Midbrain (tissue), 1 donor: Measurements from ENCODE around the gene L1CAM.

Experiments used
- DNase-seq: peaks from one replicate; lab custom pipeline; 2025; lab: John Stamatoyannopoulos, UW

Gene L1CAM

DNA sequence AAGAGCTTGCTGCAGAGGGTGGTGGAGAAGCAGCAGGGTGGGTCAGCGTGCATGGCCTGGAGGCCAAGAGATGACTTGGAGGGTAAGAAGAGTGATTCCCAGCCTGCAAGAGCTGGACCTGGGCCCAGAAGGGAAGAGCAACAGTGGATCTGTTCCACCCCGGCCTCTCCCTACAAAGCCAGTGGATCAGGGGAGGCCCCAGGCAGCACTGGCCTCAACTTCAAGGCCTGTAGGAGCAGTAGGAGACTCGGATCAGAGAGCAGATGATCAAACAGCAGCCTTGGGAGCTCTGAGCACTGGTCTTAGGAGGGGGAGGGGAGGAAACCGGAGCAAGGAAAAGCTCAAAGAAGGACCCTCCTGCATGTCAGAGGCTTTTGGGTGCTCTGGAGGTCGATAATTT lies 7.6 kb downstream of the L1CAM start:
- no peak for DNase-seq

DNA sequence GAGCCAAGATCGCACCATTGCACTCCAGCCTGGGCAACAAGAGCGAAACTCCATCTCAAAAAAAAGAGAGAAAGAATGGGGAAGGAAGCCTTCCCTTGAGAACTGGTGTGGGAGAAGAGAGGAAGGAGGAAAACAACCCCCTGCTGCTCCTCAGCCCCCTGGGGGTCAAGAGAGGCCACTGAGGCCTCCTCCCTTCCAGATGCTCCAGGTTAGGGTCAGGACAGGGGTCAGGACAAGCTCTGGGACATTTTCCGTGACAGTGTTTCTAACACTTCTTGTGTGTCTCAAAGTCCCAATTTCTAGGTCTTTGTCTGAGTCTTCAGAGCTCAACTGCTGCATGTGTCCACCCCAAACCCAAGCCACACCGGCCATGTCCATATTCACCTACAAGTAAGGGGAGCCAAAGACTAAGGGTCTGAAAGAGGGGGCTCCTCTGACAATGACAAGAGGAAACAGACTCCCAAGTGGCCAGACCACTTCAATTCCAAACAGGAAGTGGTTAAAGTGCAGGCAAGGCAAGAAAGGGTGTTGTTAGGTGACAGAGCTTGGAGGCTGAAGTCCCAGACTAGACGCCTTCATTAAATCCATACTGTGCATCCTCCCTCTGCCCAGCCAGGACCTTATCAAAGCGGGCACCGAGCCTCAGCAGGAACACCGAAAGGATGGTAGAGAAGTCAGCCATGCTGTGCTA lies 8.3 kb downstream of the L1CAM start:
- DNase-seq: no peak

DNA sequence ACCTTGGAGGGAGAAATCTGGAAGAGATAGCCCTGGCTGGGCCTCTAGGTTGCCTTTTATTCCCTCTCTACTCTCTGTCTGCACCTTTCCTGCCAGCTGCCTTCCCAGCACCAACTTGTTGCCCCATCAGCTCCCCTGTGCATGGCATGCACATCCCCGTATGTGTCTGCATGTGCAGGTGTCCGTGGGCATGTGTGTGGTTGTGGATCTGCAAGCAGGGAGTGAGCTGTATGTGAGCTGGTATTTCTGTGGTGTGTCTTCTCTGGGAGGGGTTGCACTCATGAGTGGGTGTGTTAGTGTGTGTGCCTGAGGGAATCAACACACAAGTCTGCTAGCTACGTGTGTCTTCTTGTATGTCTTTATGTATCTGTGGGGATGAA lies 9.9 kb downstream of the L1CAM start:
- DNase-seq: no peak

DNA sequence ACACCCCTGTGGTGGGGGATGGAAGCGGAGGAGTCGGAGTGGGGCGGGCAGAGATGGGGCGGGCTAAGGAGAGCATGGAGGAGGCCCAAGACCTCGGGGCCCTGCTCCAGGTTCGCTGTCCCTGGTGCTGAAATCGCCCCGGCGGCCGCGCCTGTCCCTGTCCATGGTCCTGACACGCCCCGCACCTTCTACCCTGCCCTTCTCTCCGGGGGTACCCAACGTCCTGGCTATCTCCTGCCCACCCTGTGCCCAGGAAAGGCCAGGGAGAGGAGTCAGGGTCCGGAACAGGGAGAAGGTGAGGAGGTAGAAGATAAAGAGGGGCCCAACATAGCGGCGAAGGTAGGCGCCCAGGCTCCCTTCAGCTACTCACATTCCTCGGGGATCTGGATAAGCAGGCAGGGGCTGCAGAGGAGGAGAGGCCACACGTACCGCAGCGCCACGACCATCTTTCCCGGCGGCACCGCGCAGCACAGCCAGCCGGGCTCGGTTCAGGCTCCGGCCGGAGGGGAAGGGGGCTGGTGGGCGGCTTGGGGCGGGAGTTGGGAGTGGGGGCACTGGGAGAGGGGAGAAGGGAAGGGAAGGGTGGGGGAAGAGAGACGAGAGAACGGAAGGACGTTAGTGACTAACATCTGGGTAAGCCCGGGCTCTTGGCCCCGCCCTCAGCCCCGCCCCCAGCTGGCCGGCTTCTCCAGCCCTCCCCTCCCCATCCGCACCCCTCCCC lies 10.4 kb downstream of the L1CAM start:
- DNase-seq: peak; percentile 51

DNA sequence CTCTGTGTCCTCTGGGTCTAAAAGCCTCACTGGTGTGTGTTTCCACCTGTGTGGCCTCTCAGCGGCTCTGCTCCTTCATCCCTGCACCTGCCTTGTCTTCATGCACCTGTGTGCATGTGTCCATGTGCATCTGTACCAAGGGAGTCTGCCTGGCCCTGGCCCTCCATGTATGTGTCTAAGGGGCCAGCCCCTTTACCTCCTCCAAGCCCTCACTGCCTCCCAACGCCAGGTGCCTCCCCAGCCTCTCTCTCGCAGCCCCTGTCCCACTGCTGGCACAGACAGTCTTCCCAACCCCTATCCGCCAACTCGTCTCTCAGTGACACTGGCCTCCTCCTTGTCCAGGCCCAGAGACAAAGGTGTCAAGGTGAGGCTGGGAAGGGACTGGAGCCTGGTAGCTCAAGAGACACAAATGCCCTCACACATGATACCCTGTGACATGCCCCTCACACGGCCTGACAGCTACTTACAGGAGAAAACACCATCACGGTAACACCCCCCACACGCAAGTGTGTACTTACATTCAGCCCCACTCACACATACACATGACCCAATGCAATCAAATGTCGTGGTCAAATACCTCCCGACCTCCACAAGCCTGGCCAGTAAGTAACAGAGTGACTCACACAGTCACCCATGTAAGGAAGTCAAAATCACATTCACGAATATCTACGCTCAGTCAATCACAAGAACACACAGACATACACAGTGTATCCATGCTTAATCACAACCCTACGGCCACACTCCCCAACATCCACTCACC lies 11.4 kb downstream of the L1CAM start:
- DNase-seq: no peak

DNA sequence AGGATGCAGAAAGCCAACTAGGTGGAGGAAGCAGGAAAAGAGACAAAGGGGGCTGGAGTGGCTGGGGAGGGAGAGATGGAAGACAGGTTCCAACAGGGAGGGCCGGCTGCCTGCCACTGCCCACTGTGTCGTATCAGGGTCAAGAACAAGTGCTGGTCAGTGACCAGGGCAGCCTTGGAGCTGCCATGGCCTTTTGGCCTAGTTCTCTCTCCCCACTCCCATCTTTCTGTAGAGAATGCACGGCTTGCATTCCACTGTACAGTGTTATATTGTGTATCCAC lies 11.9 kb downstream of the L1CAM start:
- DNase-seq: no peak

DNA sequence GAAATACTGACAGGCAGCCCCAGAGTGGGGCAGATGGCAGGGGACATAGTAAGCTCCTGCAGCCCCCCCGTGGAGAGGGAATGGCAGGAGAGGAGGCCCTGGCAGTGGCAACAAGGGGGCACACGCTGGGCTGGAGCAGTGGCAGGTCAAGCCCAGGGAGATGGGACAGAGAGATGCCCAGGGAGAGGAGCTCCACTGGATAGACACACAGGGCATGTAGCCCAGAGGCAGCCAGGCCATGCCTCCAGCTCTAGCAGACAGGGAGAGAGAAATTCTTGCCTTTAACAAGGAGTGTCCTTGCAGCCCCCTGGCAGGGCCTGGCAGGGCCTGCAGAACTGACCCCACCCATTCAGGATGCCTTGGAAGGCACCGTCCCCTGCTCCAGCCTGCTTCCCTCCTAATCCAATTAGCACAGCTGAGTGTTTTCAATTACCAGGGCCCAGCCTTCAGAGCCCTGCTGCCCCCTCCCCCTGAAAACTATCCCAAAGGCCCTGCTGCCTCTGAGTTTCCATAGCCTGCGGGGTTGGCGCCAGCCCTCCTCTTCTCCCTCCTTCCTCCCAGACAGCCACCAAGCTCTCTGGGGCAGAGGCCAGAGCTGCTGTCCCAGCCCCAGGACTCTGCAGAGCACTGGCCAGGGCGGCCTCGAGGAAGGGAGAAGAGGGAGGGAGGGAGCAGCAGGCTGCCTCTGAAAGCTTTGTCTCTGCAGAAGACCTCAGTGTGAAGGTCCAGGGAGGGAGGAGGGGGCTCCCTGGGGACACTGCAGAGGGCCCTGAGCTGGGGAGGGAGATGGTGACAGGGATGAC lies 12.5 kb downstream of the L1CAM start:
- DNase-seq: peak; percentile 24

DNA sequence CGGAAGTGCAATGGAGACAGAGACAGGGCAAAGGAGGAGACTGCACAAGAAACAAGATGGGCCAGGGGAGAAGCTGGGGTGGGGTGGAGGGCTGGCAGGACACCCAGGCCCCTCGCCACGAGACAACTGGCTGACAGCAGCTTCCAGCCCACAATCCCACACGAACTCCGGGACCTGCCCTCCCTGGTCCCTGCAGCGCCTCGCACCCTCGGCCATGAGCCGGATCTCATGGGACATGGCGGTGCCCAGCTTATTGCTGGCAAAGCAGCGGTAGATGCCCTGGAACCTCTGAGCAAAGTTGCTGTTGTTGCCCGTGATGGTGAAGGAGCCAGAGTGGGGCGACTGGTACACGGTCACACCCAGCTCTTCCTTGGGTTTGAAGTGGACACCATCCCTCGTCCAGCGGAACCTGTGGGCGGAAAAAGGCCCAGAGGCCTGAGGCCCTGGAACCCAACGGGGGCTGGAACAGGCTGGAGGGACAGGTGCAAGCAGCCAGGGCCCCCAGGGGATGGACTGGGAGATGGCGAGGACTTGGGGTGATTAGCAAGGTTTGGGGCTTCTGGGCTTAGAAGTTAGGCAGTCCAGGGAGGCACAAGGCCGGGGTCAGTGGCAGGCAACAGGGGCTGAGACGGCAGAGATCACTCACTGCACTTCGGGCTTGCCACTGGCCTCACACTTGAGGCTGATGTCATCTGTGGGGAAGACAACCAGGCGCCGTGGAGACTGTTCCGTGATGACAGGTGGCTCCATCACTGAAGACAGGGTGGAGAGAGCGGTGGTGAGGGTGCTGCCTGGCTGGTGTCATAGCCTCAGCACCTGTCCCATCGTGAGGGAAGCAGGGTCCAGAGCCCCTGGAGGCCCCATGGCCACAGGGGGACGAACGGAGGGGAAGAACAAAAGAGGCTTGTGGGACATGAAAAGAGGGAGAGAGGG lies 13.8 kb downstream of the L1CAM start:
- no peak for DNase-seq

DNA sequence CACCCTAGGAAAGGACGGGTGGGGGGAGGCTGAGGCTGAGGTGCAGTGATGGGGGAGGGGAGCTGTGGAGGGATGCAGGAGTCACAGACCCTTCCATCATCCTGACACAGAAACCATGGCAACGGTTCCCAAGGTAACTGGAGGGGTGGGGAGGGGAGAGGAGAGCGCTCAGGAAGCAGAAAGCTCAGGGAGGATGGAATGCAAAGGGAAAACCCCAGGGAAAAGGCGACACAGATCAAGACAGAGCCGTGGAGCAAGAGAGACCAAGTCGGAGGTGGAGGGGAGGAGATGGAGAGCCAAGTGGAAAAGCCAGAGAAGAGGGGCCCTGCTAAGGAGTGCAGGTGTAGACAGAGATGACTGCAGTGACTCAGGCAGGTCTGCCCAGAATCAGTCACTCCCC lies 14.5 kb downstream of the L1CAM start:
- no peak for DNase-seq

DNA sequence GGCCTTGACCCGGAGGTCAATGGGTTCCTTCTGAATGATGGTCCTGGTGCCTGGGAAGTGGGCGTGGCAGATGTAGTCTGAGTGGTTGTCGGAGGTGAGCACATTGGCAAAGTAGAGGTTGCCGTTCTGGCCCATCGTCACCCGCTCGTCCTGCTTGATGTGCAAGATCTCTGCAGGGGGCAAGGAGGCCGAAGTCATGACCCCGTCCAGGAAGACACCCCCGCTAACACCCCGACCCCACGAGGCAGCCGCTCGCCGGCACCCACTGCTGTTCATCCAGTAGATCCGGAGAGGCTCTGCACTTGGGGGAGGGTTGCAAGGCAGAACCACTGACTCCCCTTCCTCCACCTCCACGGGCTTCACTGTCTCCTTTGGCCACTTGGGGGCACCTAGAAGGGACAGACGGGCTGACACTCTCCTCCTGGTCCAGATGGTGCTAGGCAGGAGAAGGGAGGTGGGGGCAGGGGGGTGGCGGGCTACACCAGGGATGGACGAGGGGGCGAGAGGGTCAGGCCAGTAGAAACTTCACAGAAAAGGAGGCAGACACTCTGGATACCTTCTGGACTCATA lies 15.1 kb downstream of the L1CAM start:
- DNase-seq: no peak

DNA sequence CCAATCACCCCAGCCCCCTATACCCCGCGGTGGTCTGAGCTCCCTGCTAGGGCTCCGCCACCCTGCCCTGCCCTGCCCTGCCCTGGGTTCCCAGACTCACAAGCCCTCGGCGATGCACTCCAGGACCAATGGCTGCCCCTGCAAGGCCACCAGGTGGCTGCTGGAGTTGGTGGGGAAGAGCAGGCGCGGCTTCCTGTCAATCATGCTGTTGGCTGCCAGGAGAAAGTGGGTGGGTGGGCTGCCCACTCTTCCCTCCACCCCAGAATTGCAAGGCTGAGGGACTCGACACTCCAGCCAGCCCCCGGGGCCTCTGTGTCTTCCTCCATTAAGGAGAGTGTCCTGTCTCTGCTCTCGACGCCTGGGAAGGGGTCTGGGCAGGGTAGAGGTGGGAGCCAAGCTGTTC lies 15.7 kb downstream of the L1CAM start:
- DNase-seq: no peak

DNA sequence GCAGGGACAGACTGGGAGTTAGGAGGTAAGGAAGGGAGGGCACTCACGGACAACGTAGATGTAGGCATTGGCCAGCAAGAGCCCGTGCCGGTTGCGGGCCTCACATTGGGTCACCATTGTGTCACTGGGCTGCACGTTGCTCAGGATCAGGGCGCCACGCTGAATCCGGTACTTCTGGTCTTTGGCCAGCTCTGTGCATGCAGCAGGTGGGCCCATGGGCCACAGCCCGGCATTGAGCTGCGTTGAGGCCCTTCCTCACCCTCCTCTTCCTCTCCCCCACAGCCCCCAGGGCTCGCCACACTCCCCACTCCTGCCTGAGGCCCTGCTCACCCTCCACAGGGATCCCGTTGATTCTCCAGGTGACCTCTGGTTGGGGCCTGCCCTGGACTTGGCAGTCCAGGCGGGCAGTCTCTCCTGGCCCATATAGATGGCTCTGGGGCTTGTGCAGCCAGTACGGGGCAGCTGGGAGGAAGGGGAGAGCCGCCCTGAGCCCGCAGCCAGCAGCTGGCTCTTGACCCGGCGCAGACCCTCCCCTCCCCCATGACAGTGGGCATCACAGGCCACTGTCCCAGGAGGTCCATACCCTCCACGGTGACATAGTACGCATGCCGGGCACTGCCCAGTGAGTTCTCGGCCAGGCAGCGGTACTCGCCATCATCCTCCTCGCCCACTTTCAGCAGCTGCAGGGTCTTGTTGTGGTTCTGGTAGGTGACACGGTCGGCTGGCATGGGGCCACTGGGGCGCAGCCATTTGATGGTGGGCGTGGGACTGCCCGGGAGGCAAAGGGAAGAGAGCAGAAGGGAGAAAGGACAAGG lies 16.3 kb downstream of the L1CAM start:
- DNase-seq: no peak

DNA sequence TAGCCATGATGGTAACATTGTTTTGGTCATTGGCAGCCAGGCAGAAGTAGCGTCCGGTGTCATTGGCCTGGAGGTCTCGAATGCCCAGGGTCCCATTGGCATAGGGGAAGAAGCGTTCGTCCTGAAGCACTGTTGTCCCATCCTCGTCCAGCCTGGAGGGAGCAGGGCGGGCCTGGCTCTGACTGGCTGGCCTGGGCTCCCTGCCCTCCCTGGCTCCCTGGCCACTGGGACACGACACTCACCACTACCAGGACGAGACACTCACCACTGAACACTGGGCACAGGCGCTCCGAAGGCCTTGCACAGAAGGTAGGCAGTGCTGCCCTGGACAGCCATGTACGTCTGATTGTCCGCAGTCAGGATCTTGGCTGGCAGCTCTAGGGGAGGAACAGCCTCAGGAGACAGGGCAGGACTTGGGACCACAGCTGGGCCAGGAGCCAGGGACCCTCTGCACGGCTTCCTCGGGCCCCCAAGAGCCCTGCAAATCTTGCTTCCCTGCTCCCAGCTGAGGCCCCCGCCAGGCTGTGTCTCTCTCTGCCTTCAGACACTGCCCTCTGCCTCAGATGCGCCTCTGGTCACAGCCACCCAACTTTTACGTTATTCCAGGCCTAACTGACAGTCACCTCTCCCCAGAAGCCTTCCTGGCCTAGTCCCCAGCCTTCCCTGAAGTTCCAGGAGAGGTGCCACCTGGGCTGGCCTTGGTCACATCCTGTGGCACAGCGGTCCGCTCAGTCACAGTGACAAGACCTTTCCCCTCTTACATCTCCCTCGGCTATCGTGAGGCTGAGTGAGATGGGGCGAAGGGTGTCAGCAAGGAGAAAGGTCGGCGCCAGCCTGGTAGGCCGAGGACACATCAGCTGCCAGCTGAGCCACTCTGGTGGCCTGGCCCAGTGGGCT lies 17.1 kb downstream of the L1CAM start:
- no peak for DNase-seq

DNA sequence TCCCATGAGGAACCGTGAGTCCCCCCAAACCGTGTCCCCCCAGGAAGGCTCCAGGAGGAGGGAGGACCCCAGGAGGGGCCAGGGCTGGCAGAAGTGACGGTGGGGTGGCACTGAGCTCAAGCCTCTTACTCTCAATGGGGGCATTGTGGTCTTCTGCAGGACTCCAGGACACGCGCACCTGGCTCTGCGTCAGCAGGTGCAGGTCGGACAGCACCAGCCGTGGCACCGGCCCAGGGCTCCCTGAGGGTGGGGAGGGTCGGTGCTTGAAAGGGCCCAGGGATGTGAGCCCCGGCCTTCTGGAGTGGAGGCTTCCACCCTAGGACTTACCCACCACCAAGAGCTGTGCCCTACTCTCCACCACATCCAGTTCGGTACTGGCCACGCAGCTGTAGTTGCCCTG lies 18.3 kb downstream of the L1CAM start:
- no peak for DNase-seq

DNA sequence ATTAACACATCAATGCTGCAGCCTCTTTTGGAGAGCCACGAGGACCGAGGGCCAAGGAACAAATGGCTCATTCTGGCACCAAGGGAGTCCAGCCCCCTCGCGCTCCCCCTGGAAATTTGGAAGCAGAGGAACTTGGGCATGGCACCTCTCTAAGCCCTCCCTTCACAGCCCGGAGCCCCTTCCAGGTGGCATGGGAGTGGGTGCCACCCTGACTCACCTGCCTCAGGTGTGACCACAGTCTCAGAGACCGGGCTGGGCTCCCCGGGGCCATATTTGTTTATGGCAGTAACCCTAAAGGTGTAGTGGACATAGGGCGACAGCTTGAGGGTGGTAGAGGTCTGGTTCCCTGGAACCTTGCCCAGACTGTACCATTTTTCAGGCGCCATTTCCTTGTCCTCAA lies 18.8 kb downstream of the L1CAM start:
- DNase-seq: no peak

DNA sequence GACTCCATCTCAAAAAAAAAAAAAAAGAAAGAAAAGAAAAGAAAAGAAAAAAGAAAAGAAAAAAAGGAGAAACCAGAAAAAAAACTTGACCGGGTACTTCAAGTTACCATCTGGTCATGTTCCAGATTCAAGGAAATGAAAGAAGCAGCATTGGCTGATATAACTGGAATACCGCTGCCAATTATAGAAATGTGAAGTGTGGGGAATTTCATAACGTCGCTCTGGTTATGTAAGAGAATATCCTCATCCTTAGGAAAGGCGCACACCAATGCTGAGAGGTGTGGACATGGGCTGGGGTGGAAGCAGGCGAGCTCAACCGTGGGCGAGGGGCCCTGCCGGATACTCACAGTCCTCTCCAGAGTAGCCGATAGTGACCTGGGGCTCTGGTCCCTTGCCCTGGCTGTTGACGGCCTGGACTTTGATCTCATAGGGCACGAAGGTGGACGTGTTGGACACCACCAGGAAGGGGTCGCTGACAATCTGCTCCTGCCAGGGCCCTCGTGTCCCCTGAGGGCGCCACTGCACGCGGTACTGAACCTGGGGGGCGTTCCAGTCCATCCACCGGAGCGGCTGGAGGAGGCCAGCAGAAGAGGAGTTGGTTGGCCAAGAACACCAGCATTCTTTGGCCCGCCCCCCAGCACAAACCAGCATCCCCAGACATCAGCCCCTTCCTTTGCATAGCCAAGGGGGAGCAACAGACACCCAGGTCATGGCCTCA lies 19.5 kb downstream of the L1CAM start:
- no peak for DNase-seq

DNA sequence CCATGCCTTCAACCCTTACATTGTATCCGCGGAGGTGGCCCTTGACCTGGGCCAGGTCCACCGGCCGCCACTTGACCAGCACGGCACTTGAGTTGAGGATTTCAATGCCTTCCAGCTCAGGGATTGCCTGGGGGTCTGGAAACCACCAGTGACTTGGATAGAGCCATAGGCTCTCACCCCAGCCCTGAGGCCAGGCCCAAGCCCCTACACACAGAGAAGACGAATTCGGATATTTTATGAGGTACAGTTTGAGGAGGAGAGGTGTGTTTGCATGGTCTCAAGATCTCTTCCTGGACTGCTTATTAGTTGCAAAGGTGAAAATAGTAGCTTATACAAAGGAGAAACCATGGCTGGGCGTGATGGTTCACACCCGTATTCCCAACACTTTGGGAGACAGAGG lies 20.3 kb downstream of the L1CAM start:
- no peak for DNase-seq

DNA sequence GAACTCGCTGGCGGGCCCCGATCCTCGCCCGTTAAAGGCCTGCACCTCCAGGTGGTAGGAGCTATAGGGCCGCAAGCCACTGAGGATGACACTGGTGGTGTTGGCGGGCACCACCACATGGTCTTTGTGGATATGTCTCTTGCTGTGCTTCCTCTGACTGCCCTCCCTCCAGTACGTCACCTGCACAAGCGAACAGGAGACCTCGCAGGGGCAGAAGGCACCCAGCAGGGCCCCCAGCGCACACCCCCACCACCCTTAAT lies 20.7 kb downstream of the L1CAM start:
- no peak for DNase-seq
